Breast epithelium (tissue), 3 donors: ENCODE results near the gene ANXA6.

Experiments
- CTCF ChIP-seq, 3 donors: fragments of 450-650 bp; IDR thresholded peaks; one replicate each; pipeline ENCODE4 v1.5.1; 2016 to 2017; ENCODE audit warnings: antibody characterized with exemption in 3 of 3, mild to moderate bottlenecking in 3 of 3, moderate library complexity in 3 of 3
- POLR2AphosphoS5 ChIP-seq, 3 donors: sonication (generic); formaldehyde crosslinking; IDR thresholded peaks; one replicate each; pipeline ENCODE4 v1.6.1; 2017; ENCODE audit warnings: antibody characterized with exemption in 3 of 3

GRCh38 chr5:151086192-151086869 lies 71.2 kb downstream of the ANXA6 start:
- TF ChIP-seq POLR2AphosphoS5 (IDR thresholded peaks at IDR 0.05) (no peak), CTCF (IDR thresholded peaks at IDR 0.05) (no peak)
